Activated CD8-positive, alpha-beta memory T cell treated with anti-CD3 and anti-CD28 coated beads, Interleukin-2, amount 50 U/mL, for 48 hours (primary cell): ENCODE measurements around the gene DLX1.

ENCODE experiments used
- DNase-seq: peaks from one replicate; pipeline ENCODE4 v3.0.0-alpha.2; 2020

Gene DLX1

DNA sequence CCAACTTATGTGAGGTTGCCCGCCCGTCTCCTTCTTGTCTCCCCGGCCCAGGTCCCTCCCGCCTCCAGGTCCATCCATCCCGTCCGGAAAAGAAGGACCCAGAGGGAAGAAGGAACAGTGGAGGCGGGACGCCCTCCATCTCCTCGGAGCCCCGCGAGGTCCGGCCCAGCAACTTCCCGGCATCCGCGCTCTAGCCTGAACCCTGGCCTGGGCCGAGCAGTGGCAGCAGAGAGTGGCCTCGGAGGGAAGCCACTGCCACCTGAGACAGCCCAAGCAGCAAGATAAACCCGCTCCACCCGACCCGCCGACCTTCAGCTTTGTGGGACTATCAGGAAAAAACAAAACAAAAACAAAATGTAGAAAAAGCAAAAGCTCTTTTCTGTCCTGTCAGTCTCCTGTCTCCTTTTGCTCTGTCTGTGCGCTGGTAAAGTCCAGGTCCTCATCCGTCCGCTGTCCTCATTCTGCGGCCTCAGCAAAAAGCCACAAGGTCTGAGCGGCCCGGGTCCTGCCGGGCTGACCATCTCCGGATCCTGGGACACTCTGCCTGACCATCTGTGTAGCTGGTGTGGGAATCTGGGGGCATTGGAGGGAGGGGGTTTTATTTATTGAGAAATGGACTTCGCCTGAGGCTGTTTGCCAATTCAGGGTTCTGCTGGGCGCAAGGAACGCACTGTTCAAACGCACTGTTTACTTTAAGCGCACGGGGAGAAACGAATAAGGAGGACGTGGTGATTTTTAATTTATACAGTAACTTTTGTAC lies 3.1 kb downstream of the DLX1 start:
- DNase-seq, result peak; percentile 58

DNA sequence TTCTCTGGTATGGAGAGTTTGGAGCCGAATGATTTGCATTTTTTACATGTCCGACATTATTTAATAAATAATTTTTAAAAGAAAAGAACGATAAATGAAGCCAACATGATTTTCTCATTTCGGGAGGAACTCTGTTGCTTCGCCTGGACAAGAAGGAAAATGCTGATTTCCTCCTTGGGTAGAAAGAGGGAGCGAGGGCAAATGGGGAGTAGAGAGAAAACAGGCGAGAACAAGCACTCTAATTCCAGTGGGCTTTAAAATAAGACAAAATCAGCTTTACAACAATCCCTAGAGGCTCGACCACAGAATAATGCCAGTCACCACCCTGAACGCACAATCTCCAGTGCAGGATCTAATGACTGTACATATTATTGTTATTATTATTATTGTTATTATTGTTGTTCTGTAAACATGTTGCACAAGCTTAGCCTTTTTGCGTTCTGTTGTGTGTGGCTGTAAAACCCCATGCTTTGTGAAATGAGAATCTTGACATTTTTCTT lies 3.7 kb downstream of the DLX1 start:
- no peak for DNase-seq

- DNase-seq, result no peak
These were observed 4.3 kb downstream of the DLX1 start for GRCh38 chr2:172089633-172090032.

GRCh38 chr2:172090044-172090961 lies 5.0 kb downstream of the DLX1 start:
- DNase-seq, result peak; percentile 61

DNA sequence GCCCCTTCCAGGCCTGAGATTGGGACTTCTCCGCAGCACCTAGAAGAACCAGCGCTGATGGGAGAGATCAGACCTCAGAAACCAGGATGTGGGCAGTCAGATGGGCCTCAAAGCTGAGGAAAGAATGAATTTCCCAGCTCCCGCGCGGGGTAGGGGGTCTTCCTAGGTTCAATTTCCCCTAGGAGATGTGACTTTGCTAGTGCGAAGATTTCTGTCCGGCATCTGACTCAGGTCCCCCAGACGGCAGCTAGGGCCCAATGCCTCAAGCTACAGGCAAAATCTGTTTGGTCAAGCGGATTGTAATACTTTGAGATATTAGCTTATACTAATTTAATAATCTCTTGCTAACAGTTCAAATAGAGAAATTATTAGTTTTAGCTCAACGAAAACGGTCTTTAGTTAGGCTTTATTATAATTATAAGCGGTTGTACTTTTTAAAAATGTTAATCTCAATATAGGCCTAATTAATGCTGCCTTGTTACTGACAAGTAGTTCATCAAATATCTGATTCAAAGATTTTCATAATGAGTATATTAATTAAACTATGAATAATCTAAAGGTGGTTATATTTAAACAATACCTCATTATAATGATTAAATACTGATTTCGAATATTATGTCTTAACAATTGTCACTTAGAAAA lies 5.8 kb downstream of the DLX1 start:
- no peak for DNase-seq

GRCh38 chr2:172091761-172092566 lies 6.7 kb downstream of the DLX1 start:
- no peak for DNase-seq

- no peak for DNase-seq
These were observed 7.6 kb downstream of the DLX1 start for GRCh38 chr2:172092716-172093415.

GRCh38 chr2:172093416-172094293 lies 8.3 kb downstream of the DLX1 start:
- DNase-seq, result no peak

GRCh38 chr2:172094294-172095145 lies 9.2 kb downstream of the DLX1 start:
- DNase-seq, result no peak

- peak; percentile 77 for DNase-seq
These were observed 10.0 kb downstream of the DLX1 start for GRCh38 chr2:172095146-172095904.

DNA sequence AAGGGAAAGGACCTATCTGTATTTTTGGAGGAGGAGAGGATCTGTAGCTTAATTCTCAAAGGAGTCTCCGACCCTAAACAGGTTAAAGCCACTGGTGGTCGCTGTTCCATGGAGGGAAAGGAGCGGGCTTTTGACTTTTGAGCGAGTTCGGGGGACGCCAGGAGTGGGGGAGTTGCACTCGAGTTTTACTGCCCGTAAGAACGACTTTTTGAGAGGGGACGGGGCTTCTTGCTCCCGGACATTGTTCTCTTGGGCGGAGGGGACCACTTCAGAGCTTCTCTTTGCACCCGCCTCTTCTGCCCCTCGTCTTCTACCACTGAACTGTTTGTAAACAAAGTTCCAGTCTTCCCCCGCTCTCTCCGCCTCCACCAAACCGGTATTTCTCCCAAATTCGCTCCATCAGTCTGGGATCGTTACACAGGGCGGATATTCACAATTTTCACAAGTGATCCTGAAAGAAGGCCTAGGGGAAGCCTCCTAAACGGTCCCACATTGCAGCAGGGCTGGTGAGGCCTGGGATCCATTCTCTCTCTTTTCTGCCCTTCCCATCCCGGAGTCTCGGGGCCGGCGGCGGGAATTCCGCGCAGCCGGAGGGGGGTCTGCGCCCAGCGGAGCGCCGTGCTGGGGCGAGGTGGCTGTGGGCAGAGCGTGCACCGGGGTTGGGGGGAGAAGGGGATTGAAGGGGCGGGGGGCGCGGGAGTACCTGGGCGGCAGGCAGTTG lies 10.8 kb downstream of the DLX1 start:
- peak; percentile 54 for DNase-seq

GRCh38 chr2:172096626-172097547 lies 11.6 kb downstream of the DLX1 start:
- peak; percentile 62 for DNase-seq

- DNase-seq, result no peak
These were observed 12.3 kb downstream of the DLX1 start for GRCh38 chr2:172097557-172098131.

- no peak for DNase-seq
These were observed 13.0 kb downstream of the DLX1 start for GRCh38 chr2:172098287-172098649.

DNA sequence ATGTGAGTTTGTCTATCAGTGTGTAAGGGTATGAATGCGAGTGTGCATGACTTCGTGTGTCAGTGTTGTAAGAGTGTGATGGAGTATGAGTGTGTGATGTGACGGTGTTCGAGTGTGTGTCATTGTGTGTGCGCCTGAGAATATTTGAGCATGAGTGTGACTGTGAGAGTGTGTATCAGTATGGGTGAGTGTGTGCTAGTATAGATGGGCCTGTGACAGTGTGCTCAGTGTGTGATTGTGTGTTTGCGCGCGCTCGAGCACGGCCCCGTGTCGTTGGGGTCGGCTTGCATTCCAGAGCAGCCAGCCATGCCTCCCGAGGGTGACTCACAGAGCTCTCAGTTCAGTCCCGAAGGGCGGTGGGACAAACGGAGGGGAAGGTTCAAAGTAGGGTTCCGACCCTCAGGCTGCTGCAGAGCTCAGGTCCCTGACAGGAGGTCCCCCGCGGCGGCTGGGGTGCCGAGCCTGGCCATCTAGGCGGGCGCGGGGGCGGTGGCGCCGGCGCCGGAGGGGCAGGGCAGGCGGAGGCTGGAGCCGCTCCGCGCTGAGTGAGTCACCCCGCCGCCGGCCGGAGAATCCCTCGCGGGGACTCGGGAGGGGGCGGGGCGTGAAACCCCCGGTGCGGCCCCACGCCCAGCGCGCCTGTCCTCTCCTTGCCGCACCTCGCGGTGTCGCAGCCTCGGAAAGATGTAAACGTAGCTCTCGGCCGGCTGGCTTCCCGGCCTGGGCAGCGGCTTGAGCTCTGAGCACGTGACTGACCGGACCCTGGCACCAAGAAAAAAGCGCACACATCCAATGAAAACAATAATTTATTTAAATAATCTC lies 13.6 kb downstream of the DLX1 start:
- DNase-seq, result peak; percentile 75
